Kidney (tissue), 14 donors: ENCODE measurements around the gene IBA57. TPM values are rescaled to one million over a fixed set of nuclear protein-coding genes. Genes with fewer than 3 reads are reported as not detected.

Experiments
- DNase-seq, 5 donors: peaks; one replicate each; pipeline ENCODE4 v3.0.0-alpha.2; 2013 to 2020
- FAIRE-seq: peaks from 2 replicates; lab custom pipeline; 2012; peaks lifted over from hg19 to GRCh38; lab: Jason Lieb, UNC
- H3K27ac ChIP-seq, 2 donors: one replicate each; pipeline ENCODE4 v1.7.0; 2013; ENCODE audit warnings: low read depth in 2 of 2, low read length in 2 of 2, inconsistent platforms in 1 of 2
- H3K27me3 ChIP-seq: one replicate; pipeline ENCODE4 v1.7.1; 2013; ENCODE audit warnings: low read length, inconsistent platforms; ENCODE audit not compliant: control insufficient read depth, insufficient read depth
- H3K36me3 ChIP-seq, 3 donors: one replicate each; pipeline versions ENCODE4 v1.7.0 to v1.7.1; 2013; ENCODE audit warnings: low read length in 3 of 3, control low read depth in 1 of 3, inconsistent platforms in 1 of 3; ENCODE audit not compliant: insufficient read depth in 3 of 3, control insufficient read depth in 2 of 3
- H3K4me1 ChIP-seq, 3 donors: one replicate each; pipeline versions ENCODE4 v1.7.0 to v1.7.1; 2013; ENCODE audit warnings: low read length in 3 of 3, inconsistent platforms in 1 of 3, low read depth in 1 of 3; ENCODE audit not compliant: control insufficient read depth in 2 of 3, insufficient read depth in 2 of 3
- H3K4me3 ChIP-seq, 3 donors: one replicate each; pipeline versions ENCODE4 v1.7.0 to v1.8.1; 2013; ENCODE audit warnings: low read length in 3 of 3, control low read depth in 1 of 3, inconsistent platforms in 1 of 3
- H3K9ac ChIP-seq, 3 donors: one replicate each; pipeline versions ENCODE4 v1.7.0 to v1.7.1; 2013; ENCODE audit warnings: low read length in 3 of 3, control low read depth in 1 of 3, inconsistent platforms in 1 of 3
- H3K9me3 ChIP-seq, 3 donors: one replicate each; pipeline versions ENCODE4 v1.7.0 to v1.7.1; 2013; ENCODE audit warnings: low read length in 3 of 3, control low read depth in 1 of 3, inconsistent platforms in 1 of 3; ENCODE audit not compliant: control insufficient read depth in 2 of 3, insufficient read depth in 1 of 3
- intact Hi-C: fragments of 100-400 bp; cut with DNase I; formaldehyde crosslinking; loops from one replicate; pipeline ENCODE4 v1.11.1; 2022
- polyA plus RNA-seq: library from polyadenylated mRNA; stranded (reverse); fragments of 350-450 nt; fragmentation: Illumina TruSeq; extraction: RNeasy Lipid Tissue Mini Kit (QIAGEN cat#74804); gene quantifications from one replicate; pipeline ENCODE4 v1.2.3, GENCODE V29; 2014; ENCODE audit warnings: low read depth, low replicate concordance; ENCODE audit not compliant: insufficient read depth
- total RNA-seq: library from RNA; stranded (reverse); fragmentation: NEBNext Ultra II Directional; extraction: Animal tissue kit (Norgen Biotek cat#: 25700); gene quantifications from one replicate; pipeline ENCODE4 v1.2.1, GENCODE V29; 2021
- TF ChIP-seq, protein P1 (sequence below): IDR thresholded peaks from 3 replicates; pipeline ENCODE4 v1.5.1; 2012; ENCODE audit warnings: mild to moderate bottlenecking, moderate library complexity, borderline replicate concordance; ENCODE audit not compliant: insufficient read depth; ENCODE audit errors: extremely low read depth
- donor health status: control.
- donor health status: control.
- donor health status: control.
- donor health status: control.
- donor health status: control.
- donor health status: DM: yes; HTN: yes; CAD: no.
- donor health status: Normal renal cell carcinoma (clear cell type).

The IBA57 gene
- total and polyA plus RNA-seq, 2 donors from 2014 or later = 4.7 to 13.0 TPM

DNA sequence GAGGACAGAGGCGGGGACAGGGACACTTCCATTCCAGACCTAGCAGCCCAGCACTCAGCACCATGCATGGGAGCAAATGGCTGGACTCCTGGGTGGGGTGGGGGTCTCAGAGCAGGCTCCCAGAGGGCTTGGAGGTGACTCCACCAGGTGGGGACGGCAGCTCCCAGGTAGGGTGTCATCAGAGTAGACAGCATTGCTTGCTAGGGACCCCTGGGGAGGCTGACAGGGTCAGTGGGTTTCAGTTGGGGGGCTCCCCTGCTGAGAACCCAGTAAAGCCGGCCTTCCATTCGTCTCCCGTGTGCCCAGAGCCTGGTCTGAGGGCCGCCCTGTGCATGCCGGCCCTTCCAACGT is 20.6 kb upstream of the IBA57 start:
- TF ChIP-seq, protein P1, sequence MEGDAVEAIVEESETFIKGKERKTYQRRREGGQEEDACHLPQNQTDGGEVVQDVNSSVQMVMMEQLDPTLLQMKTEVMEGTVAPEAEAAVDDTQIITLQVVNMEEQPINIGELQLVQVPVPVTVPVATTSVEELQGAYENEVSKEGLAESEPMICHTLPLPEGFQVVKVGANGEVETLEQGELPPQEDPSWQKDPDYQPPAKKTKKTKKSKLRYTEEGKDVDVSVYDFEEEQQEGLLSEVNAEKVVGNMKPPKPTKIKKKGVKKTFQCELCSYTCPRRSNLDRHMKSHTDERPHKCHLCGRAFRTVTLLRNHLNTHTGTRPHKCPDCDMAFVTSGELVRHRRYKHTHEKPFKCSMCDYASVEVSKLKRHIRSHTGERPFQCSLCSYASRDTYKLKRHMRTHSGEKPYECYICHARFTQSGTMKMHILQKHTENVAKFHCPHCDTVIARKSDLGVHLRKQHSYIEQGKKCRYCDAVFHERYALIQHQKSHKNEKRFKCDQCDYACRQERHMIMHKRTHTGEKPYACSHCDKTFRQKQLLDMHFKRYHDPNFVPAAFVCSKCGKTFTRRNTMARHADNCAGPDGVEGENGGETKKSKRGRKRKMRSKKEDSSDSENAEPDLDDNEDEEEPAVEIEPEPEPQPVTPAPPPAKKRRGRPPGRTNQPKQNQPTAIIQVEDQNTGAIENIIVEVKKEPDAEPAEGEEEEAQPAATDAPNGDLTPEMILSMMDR = no peak
- Histone ChIP-seq H3K9ac (no peak overlapping the region), H3K9me3 (no peaks in the 10 kb centered on the region), H3K36me3 (peaks cover 0 to 13% (median 0%) of the 10 kb centered on the region in 3 donors), H3K4me3 (no peak overlapping the region), H3K27me3 (no peaks in the 10 kb centered on the region), H3K4me1 (peaks cover 0 to 44% (median 25%) of the 10 kb centered on the region in 3 donors), H3K27ac (no peak overlapping the region)
- intact Hi-C loops = no loop called here
- FAIRE-seq (no peak), DNase-seq (peak in 1 of 5 donors; percentile 33)

DNA sequence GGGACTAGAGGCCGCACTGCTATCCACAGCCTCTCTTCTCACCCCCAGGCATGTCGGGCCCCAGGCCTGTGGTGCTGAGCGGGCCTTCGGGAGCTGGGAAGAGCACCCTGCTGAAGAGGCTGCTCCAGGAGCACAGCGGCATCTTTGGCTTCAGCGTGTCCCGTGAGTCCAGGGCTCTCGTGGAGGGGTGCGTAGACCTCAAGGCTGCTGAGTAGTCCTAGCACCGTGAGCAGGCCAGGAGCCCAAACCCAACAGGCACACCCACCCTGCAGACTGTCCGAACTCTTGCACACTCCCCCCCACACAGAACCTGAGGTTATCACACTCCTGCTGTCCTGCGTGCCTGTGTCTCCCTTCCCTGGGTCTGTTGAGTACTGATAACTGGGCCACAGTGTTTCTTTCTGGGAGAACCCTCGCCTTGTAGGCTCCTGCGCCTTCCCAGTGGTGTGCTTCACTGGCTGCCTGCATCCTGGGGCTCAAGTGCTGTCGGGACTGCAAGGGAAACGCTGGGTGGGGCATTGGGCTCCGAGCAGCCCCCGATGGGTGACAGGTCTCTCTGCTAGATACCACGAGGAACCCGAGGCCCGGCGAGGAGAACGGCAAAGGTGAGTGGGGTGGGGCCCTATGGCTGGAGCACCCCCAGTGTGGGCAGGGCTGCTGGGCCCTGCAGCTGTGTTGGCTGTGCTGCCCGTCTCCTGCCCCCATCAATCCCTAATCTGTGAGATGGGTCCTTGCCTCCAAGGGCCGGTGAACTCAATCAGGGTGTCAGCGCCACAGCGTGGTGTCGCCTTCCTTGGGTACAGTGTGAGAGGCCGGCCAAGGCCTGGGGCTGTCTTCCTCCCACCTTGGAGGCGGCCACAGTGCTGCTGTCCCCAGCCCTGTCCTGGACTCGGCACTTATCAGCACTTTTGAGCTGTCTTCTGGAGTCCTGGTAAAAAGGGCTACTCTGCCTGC is 19.9 kb upstream of the IBA57 start:
- intact Hi-C loops = no loop called here
- peaks cover 0 to 13% (median 0%) of the 10 kb centered on the region in 3 donors for H3K36me3 ChIP-seq
- no peak overlapping the region for H3K27ac ChIP-seq
- H3K9me3 ChIP-seq = no peaks in the 10 kb centered on the region
- DNase-seq (peak in 2 of 5 donors; percentile 35 to 64), FAIRE-seq (no peak)
- no peak overlapping the region for H3K4me3 ChIP-seq
- peaks cover 0 to 51% (median 25%) of the 10 kb centered on the region in 3 donors for H3K4me1 ChIP-seq
- no peaks in the 10 kb centered on the region for H3K27me3 ChIP-seq
- TF ChIP-seq, protein P1 = no peak
- no peak overlapping the region for H3K9ac ChIP-seq

DNA sequence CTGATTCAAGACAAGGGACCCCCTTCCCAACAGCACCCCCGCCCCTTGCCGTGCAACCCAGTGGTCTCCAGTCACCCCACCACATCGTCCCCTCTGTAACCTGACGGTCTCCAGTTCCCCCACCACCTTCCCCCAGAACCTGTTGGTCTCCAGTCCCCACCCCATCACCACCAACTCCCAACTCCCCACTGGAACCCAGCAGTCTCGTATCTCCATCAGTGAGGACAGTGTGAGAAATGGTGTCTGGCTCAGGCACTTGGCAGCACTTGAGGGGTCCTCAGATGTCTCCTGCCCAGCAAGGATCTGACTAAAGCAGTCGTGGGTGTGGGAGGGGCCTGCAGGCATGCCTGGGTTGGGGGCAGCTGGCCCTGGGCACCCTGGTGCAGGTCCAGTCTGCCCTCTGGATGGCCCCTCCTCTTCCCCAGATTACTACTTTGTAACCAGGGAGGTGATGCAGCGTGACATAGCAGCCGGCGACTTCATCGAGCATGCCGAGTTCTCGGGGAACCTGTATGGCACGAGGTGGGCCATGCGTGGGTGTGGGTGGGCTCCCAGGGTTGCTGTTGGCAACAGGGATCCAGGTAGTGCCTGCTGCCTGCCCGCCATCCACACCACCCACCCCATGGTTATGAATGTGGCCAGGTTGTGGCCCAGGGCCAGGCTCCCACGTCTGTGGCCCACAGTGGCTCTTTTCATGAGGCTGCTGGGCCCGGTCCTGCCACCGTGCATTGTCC is 19.0 kb upstream of the IBA57 start:
- FAIRE-seq (no peak), DNase-seq (peak in 2 of 5 donors; percentile 33 to 64)
- TF ChIP-seq, protein P1 = no peak
- no peaks in the 10 kb centered on the region for H3K27me3 ChIP-seq
- no peak overlapping the region for H3K4me3 ChIP-seq
- intact Hi-C loops = no loop called here
- no peak overlapping the region for H3K9ac ChIP-seq
- peaks cover 0 to 13% (median 0%) of the 10 kb centered on the region in 3 donors for H3K36me3 ChIP-seq
- H3K4me1 ChIP-seq = peaks cover 0 to 50% (median 21%) of the 10 kb centered on the region in 3 donors
- H3K9me3 ChIP-seq = no peaks in the 10 kb centered on the region
- no peak overlapping the region for H3K27ac ChIP-seq
